B cell (primary cell): ENCODE measurements around the gene ANKRD10. TPM values are rescaled to one million over a fixed set of nuclear protein-coding genes. Genes with fewer than 3 reads are reported as not detected.

Source experiments
- ATAC-seq: fragments of 200-7000 bp; cut with Tn5 transposase; one replicate; pipeline ENCODE4 v1.10.0; 2021; ENCODE audit warnings: low read depth, mild to moderate bottlenecking, moderate number of reproducible peaks, moderate library complexity
- CTCF ChIA-PET: fragments of 350-600 bp; sonication (Branson Sonifier 250); formaldehyde crosslinking; loops from one replicate; lab custom pipeline; 2021; ENCODE audit warnings: antibody characterized with exemption, inconsistent platforms; lab: Charles Lee
- POLR2A ChIA-PET: fragments of 350-600 bp; sonication (Branson Sonifier 250); formaldehyde crosslinking; loops from one replicate; lab custom pipeline; 2021; ENCODE audit warnings: antibody characterized with exemption; lab: Charles Lee
- DNase-seq: peaks from one replicate; pipeline ENCODE4 v3.0.0; 2013
- H2AFZ ChIP-seq: 2 replicates; pipeline ENCODE4 v1.6.1; 2012; ENCODE audit warnings: mild to moderate bottlenecking, low read depth, low read length; ENCODE audit not compliant: insufficient read depth, poor library complexity, severe bottlenecking
- H3K27ac ChIP-seq, 2 donors: 1 replicate in 1 of 2; 2 replicates in 1 of 2; pipeline ENCODE4 v1.5.1; 2012 to 2013; ENCODE audit warnings: low read length in 2 of 2, mild to moderate bottlenecking in 2 of 2, moderate library complexity in 1 of 2
- H3K27me3 ChIP-seq, 4 experiments: fragments of 200-600 bp in 1 of 4; sonication (generic) in 1 of 4; replicated peaks in 1 of 4; 1 replicate in 2 of 4; 2 replicates in 2 of 4; pipeline versions ENCODE4 v1.6.1 to v1.7.0; 2013 to 2016; ENCODE audit warnings: low read length in 3 of 4, mild to moderate bottlenecking in 2 of 4, mixed read lengths in 1 of 4, moderate library complexity in 1 of 4; ENCODE audit not compliant: insufficient read depth in 4 of 4, control insufficient read depth in 3 of 4; ENCODE audit errors: control extremely low read depth in 1 of 4
- H3K36me3 ChIP-seq, 2 experiments: replicated peaks in 1 of 2; 1 replicate in 1 of 2; 2 replicates in 1 of 2; pipeline versions ENCODE4 v1.6.1 to v1.7.1; 2013; ENCODE audit warnings: low read length in 1 of 2; ENCODE audit not compliant: insufficient read depth in 2 of 2, control insufficient read depth in 1 of 2; ENCODE audit errors: control extremely low read depth in 1 of 2, extremely low read depth in 1 of 2
- H3K4me1 ChIP-seq, 2 donors: fragments of 200-600 bp in 1 of 2; sonication (generic) in 1 of 2; 1 replicate in 1 of 2; 2 replicates in 1 of 2; pipeline versions ENCODE4 v1.5.1 to v1.6.1; 2013 to 2017; ENCODE audit warnings: low read length in 2 of 2; ENCODE audit not compliant: control insufficient read depth in 2 of 2, insufficient read depth in 2 of 2
- H3K4me2 ChIP-seq: replicated peaks from 2 replicates; pipeline ENCODE3; 2012; ENCODE audit warnings: mild to moderate bottlenecking, low read depth, low read length; ENCODE audit not compliant: poor library complexity, severe bottlenecking
- H3K4me3 ChIP-seq, 5 experiments: fragments of 200-600 bp in 1 of 5; sonication (generic) in 1 of 5; 1 replicate in 3 of 5; 2 replicates in 2 of 5; pipeline versions ENCODE4 v1.5.1 to v1.7.0; 2011 to 2016; ENCODE audit warnings: low read length in 4 of 5, mild to moderate bottlenecking in 4 of 5, low read depth in 2 of 5, control low read depth in 1 of 5, moderate library complexity in 1 of 5; ENCODE audit not compliant: insufficient read depth in 1 of 5; ENCODE audit errors: control extremely low read depth in 1 of 5, extremely low read depth in 1 of 5
- H3K79me2 ChIP-seq: fragments of 200-600 bp; sonication (generic); one replicate; pipeline ENCODE4 v1.6.0; 2016; ENCODE audit warnings: low read length; ENCODE audit not compliant: control insufficient read depth, insufficient read depth
- H3K9ac ChIP-seq: fragments of 200-600 bp; sonication (generic); 2 replicates; pipeline ENCODE4 v1.6.1; 2017; ENCODE audit warnings: mild to moderate bottlenecking, low read length, moderate library complexity
- H3K9me3 ChIP-seq, 3 donors: one replicate each; pipeline versions ENCODE4 v1.6.1 to v1.7.1; 2013; ENCODE audit warnings: low read length in 2 of 3; ENCODE audit not compliant: control insufficient read depth in 2 of 3, insufficient read depth in 1 of 3; ENCODE audit errors: control extremely low read depth in 1 of 3
- H4K20me1 ChIP-seq: 2 replicates; pipeline ENCODE4 v1.6.0; 2012; ENCODE audit warnings: mild to moderate bottlenecking, low read length; ENCODE audit not compliant: insufficient read depth, control insufficient read depth, poor library complexity, severe bottlenecking
- H3K27ac Mint-ChIP-seq: one replicate; pipeline ENCODE4 v1.8.0; 2021; ENCODE audit warnings: mixed read lengths
- H3K27me3 Mint-ChIP-seq: one replicate; pipeline ENCODE4 v1.8.0; 2021; ENCODE audit warnings: mixed read lengths
- H3K4me1 Mint-ChIP-seq: one replicate; pipeline ENCODE4 v1.8.0; 2021; ENCODE audit warnings: mixed read lengths
- H3K4me3 Mint-ChIP-seq: one replicate; pipeline ENCODE4 v1.8.0; 2021; ENCODE audit warnings: mixed read lengths
- H3K9me3 Mint-ChIP-seq: one replicate; pipeline ENCODE4 v1.8.0; 2022; ENCODE audit warnings: mixed read lengths; ENCODE audit not compliant: insufficient read depth
- EZH2 ChIP-seq: IDR thresholded peaks from 2 replicates; pipeline ENCODE4 v1.6.1; 2012; ENCODE audit warnings: borderline replicate concordance, low read depth, mild to moderate bottlenecking, moderate library complexity, low read length; ENCODE audit not compliant: insufficient read depth, poor library complexity, severe bottlenecking
- WGBS: methylation state at CpG from one replicate; pipeline ENCODE4 v1.1.5; 2013; ENCODE audit warnings: missing lambda C conversion rate; ENCODE audit not compliant: insufficient coverage; 5-methylcytosine and 5-hydroxymethylcytosine counted together
- intact Hi-C: fragments of 100-400 bp; cut with micrococcal nuclease; formaldehyde crosslinking; loops from one replicate; pipeline ENCODE4 v1.10.0; 2022
- polyA plus RNA-seq: library from polyadenylated mRNA; depleted of rRNA; stranded (reverse); fragments of >200 nt; gene quantifications from 2 replicates; pipeline ENCODE4 v1.2.3, GENCODE V29; 2012
- total RNA-seq, 2 donors: library from RNA; stranded (reverse); fragments of 120-200 nt in 1 of 2; gene quantifications; 1 replicate in 1 of 2; 2 replicates in 1 of 2; pipeline versions ENCODE4 v1.2.3 to v1.2.4, GENCODE V29; 2013 to 2022
- TF ChIP-seq, protein P1 (sequence below): fragments of 200-600 bp; IDR thresholded peaks from one replicate; pipeline ENCODE4 v1.8.0; 2022; ENCODE audit warnings: antibody characterized with exemption, mild to moderate bottlenecking

The ANKRD10 gene
- total and polyA plus RNA-seq, 2 donors (not counting 1 experiment from before 2014, with no cell fraction given), result 142 to 256 TPM

GRCh38 chr13:110914331-110915056, 375 bp downstream of the ANKRD10 start:
- Histone ChIP-seq H3K9me3 (no peaks in the 10 kb centered on the region), H3K9ac (peak overlapping the region; percentile 96), H3K4me2 (peak overlapping the region; percentile 79), H3K27me3 (no peaks in the 10 kb centered on the region), H3K79me2 (peaks cover 44% of the 10 kb centered on the region), H4K20me1 (peaks cover 42% of the 10 kb centered on the region), H3K36me3 (peaks cover 0 to 12% of the 10 kb centered on the region in 2 experiments), H2AFZ (peak overlapping the region; percentile 89), H3K4me3 (peak overlapping the region in 4 of 5 experiments; percentile 74 to 96 (median 95)), H3K4me1 (peaks cover 20 to 32% of the 10 kb centered on the region in 2 donors), H3K27ac (peak overlapping the region; percentile 88 to 94)
- ATAC-seq (peak; percentile 13), DNase-seq (peak; percentile 89)
- WGBS, result under 1% methylated on average over 103 of the region's 103 CpGs
- H3K4me3 Mint-ChIP-seq, result peak overlapping the region; percentile 84
- peaks cover 46% of the 10 kb centered on the region for H3K4me1 Mint-ChIP-seq
- peak overlapping the region; percentile 98 for H3K27ac Mint-ChIP-seq
- H3K9me3 Mint-ChIP-seq, result no peaks in the 10 kb centered on the region
- no peaks in the 10 kb centered on the region for H3K27me3 Mint-ChIP-seq
- POLR2A ChIA-PET, result interaction anchor here (0.6 to 2.4 kb wide), 6 partner anchors 11 to 270 kb away, joined by 3 to 14 read pairs (median 8); no protein-coding TSS in a partner anchor
- TF ChIP-seq, protein P1, sequence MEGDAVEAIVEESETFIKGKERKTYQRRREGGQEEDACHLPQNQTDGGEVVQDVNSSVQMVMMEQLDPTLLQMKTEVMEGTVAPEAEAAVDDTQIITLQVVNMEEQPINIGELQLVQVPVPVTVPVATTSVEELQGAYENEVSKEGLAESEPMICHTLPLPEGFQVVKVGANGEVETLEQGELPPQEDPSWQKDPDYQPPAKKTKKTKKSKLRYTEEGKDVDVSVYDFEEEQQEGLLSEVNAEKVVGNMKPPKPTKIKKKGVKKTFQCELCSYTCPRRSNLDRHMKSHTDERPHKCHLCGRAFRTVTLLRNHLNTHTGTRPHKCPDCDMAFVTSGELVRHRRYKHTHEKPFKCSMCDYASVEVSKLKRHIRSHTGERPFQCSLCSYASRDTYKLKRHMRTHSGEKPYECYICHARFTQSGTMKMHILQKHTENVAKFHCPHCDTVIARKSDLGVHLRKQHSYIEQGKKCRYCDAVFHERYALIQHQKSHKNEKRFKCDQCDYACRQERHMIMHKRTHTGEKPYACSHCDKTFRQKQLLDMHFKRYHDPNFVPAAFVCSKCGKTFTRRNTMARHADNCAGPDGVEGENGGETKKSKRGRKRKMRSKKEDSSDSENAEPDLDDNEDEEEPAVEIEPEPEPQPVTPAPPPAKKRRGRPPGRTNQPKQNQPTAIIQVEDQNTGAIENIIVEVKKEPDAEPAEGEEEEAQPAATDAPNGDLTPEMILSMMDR, result no peak
- no peak for TF ChIP-seq EZH2
- CTCF ChIA-PET, result interaction anchor here (0.6 to 2.9 kb wide), 13 partner anchors 9 to 459 kb away, joined by 3 to 23 read pairs (median 5); no protein-coding TSS in a partner anchor
- intact Hi-C loops, result loop anchor here (1.0 to 10.0 kb wide), 11 partner anchors 37 to 1128 kb away; partner anchors contain the start of gene IRS2

GRCh38 chr13:110914081-110914330, 863 bp downstream of the ANKRD10 start:
- H3K27me3 Mint-ChIP-seq, result no peaks in the 10 kb centered on the region
- TF ChIP-seq, protein P1, result no peak
- TF ChIP-seq EZH2, result no peak
- Histone ChIP-seq H3K79me2 (peaks cover 49% of the 10 kb centered on the region), H3K9ac (peak overlapping the region; percentile 96), H3K4me1 (peaks cover 19 to 32% of the 10 kb centered on the region in 2 donors), H3K9me3 (no peaks in the 10 kb centered on the region), H3K27me3 (no peaks in the 10 kb centered on the region), H3K4me3 (peak overlapping the region; percentile 74 to 96 (median 95)), H3K27ac (peak overlapping the region; percentile 88 to 94), H3K4me2 (peak overlapping the region; percentile 79), H3K36me3 (peaks cover 0 to 17% of the 10 kb centered on the region in 2 experiments), H4K20me1 (peaks cover 47% of the 10 kb centered on the region), H2AFZ (peak overlapping the region; percentile 89)
- H3K27ac Mint-ChIP-seq, result peak overlapping the region; percentile 85
- ATAC-seq, result peak; percentile 2
- ChIA-PET CTCF (interaction anchor here (0.7 to 2.9 kb wide), 4 partner anchors 153 to 459 kb away, joined by 3 to 23 read pairs (median 4); no protein-coding TSS in a partner anchor), POLR2A (interaction anchor here (2.4 kb wide), 1 partner anchor 237 kb away, joined by 10 read pairs; no protein-coding TSS in a partner anchor)
- intact Hi-C loops, result loop anchor here (1.0 to 10.0 kb wide), 5 partner anchors 37 to 1127 kb away; partner anchors contain the start of gene IRS2
- H3K9me3 Mint-ChIP-seq, result no peaks in the 10 kb centered on the region
- DNase-seq, result no peak
- WGBS, result under 1% methylated on average over 27 of the region's 27 CpGs
- H3K4me1 Mint-ChIP-seq, result peaks cover 50% of the 10 kb centered on the region
- H3K4me3 Mint-ChIP-seq, result peak overlapping the region; percentile 84
